Prostate gland (tissue), 2 donors: ENCODE data around the gene LDHAL6B. TPM values are rescaled to one million over a fixed set of nuclear protein-coding genes. Genes with fewer than 3 reads are reported as not detected.

Experiments
- DNase-seq: peaks from one replicate; pipeline ENCODE4 v3.0.0-alpha.2; 2019; ENCODE audit warnings: low spot score
- H3K27ac ChIP-seq, 2 donors: fragments of 200-600 bp; sonication (generic); 2 replicates each; pipeline ENCODE4 v1.5.1; 2017 to 2019
- H3K27me3 ChIP-seq: fragments of 200-600 bp; sonication (generic); replicated peaks from 2 replicates; pipeline ENCODE4 v1.5.1; 2019; ENCODE audit not compliant: insufficient read depth
- H3K36me3 ChIP-seq, 2 donors: fragments of 200-600 bp; sonication (generic); 1 replicate in 1 of 2; 2 replicates in 1 of 2; pipeline versions ENCODE4 v1.5.1 to v1.8.1; 2017 to 2019
- H3K4me1 ChIP-seq: fragments of 200-600 bp; sonication (generic); replicated peaks from 2 replicates; pipeline ENCODE4 v1.5.1; 2019
- H3K4me3 ChIP-seq, 2 donors: fragments of 200-600 bp; sonication (generic); 2 replicates each; pipeline ENCODE4 v1.5.1; 2017 to 2019
- H3K9me3 ChIP-seq: fragments of 200-600 bp; sonication (generic); 2 replicates; pipeline ENCODE4 v1.5.1; 2017
- POLR2A ChIP-seq: fragments of 450-650 bp; IDR thresholded peaks from one replicate; pipeline ENCODE4 v1.6.1; 2016; ENCODE audit warnings: antibody characterized with exemption, mild to moderate bottlenecking
- POLR2AphosphoS5 ChIP-seq: sonication (generic); formaldehyde crosslinking; IDR thresholded peaks from one replicate; pipeline ENCODE4 v1.6.1; 2017; ENCODE audit warnings: antibody characterized with exemption
- WGBS: methylation state at CpG from one replicate; pipeline ENCODE4 v1.1.5; 2018; 5-methylcytosine and 5-hydroxymethylcytosine counted together
- intact Hi-C: fragments of 100-400 bp; cut with DNase I; formaldehyde crosslinking; loops from one replicate; pipeline ENCODE4 v1.14.2; 2022
- total RNA-seq, 2 donors: library from RNA; depleted of rRNA; stranded (reverse); fragments of >200 nt; gene quantifications; one replicate each; pipeline ENCODE4 v1.1.0, GENCODE V29; 2016
- TF ChIP-seq, protein P1 (sequence below), 4 experiments: fragments of 200-600 bp in 2 of 4; fragments of 450-650 bp in 2 of 4; sonication (generic) in 2 of 4; IDR thresholded peaks; 1 replicate in 3 of 4; 2 replicates in 1 of 4; pipeline ENCODE4 v1.5.1; 2016 to 2019; ENCODE audit warnings: antibody characterized with exemption in 4 of 4, mild to moderate bottlenecking in 2 of 4, moderate library complexity in 2 of 4

LDHAL6B gene
- total RNA-seq, 2 donors from 2014 or later: 6.0 TPM; not detected in 1

DNA sequence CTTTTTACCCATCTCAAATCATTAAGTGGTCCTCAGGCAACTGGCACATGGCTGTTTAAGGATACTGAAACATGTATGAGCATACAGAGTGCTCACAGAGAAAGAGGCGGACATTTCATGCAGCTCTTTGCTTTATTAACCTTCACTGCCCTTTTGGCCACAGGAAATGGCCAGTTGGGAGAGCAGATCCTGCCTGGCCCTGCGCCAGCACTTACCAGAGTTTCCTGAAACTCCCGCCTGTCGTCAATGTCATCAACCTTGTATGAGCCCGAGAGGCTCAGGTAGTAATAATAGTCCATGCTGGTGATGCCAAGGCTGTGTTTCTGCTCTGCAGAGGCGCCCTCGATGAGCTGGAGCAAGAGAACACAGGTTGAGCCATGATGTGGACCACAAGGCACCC lies 17.8 kb downstream of the LDHAL6B start:
- no peak overlapping the region for H3K4me3 ChIP-seq
- H3K36me3 ChIP-seq: no peaks in the 10 kb centered on the region
- H3K9me3 ChIP-seq: no peaks in the 10 kb centered on the region
- no peak for DNase-seq
- no peaks in the 10 kb centered on the region for H3K4me1 ChIP-seq
- no peak overlapping the region for H3K27ac ChIP-seq
- TF ChIP-seq POLR2A (no peak), POLR2AphosphoS5 (no peak)
- TF ChIP-seq, protein P1, sequence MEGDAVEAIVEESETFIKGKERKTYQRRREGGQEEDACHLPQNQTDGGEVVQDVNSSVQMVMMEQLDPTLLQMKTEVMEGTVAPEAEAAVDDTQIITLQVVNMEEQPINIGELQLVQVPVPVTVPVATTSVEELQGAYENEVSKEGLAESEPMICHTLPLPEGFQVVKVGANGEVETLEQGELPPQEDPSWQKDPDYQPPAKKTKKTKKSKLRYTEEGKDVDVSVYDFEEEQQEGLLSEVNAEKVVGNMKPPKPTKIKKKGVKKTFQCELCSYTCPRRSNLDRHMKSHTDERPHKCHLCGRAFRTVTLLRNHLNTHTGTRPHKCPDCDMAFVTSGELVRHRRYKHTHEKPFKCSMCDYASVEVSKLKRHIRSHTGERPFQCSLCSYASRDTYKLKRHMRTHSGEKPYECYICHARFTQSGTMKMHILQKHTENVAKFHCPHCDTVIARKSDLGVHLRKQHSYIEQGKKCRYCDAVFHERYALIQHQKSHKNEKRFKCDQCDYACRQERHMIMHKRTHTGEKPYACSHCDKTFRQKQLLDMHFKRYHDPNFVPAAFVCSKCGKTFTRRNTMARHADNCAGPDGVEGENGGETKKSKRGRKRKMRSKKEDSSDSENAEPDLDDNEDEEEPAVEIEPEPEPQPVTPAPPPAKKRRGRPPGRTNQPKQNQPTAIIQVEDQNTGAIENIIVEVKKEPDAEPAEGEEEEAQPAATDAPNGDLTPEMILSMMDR (IDR thresholded peaks at IDR 0.05): no peak
- H3K27me3 ChIP-seq: no peaks in the 10 kb centered on the region
- intact Hi-C loops: no loop called here
- WGBS: 91% methylated on average over 7 of the region's 7 CpGs

DNA sequence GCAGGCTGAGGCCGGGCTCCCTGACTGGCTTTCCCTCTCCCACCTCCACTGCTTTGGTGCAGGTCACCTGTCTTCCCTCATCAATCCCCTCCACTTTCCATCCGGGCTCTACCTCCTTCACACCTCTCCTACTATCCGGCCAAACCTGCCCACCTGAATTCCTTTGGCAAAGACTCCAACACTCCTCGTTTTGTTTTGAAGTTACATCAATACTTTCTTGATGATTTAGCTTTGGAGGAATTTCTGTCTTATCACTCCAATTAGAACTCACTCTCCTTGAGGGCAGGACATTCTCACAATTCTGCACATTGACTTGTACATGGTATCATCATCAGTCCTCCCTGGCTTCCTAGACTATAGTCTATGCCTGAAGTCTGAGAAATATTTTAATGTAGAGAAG lies 20.4 kb downstream of the LDHAL6B start:
- Histone ChIP-seq H3K4me1 (no peaks in the 10 kb centered on the region), H3K9me3 (no peaks in the 10 kb centered on the region), H3K36me3 (no peaks in the 10 kb centered on the region), H3K4me3 (no peak overlapping the region), H3K27me3 (no peaks in the 10 kb centered on the region), H3K27ac (no peak overlapping the region)
- intact Hi-C loops: no loop called here
- WGBS: 78% methylated on average over 4 of the region's 4 CpGs
- DNase-seq: no peak
- TF ChIP-seq, protein P1 (IDR thresholded peaks at IDR 0.05): no peak
- TF ChIP-seq POLR2A (no peak), POLR2AphosphoS5 (no peak)

DNA sequence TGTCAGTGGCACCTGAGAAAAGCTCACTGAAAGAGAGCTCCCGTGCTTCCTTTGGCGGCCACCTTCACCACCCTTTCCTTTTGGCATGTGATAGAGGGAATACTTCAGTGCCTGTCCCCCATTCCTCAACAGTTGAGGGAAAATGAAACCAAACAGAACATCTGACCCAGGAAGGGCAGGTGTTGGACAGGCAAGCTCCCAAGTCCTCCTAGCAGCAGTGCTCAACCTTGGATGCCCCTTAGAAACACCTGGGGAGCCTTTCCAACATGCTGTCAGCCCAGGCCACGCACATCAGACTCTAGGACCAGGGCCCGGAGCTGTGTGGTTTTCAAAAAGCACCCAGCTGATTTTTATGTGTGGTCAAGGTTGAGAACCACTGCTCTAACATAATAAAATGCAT lies 22.4 kb downstream of the LDHAL6B start:
- no peaks in the 10 kb centered on the region for H3K36me3 ChIP-seq
- no peak for DNase-seq
- no peak overlapping the region for H3K27ac ChIP-seq
- no peaks in the 10 kb centered on the region for H3K9me3 ChIP-seq
- TF ChIP-seq POLR2A (no peak), POLR2AphosphoS5 (no peak)
- TF ChIP-seq, protein P1 (IDR thresholded peaks at IDR 0.05): no peak
- WGBS: 72% methylated on average over 4 of the region's 4 CpGs
- H3K27me3 ChIP-seq: no peaks in the 10 kb centered on the region
- intact Hi-C loops: no loop called here
- H3K4me3 ChIP-seq: no peak overlapping the region
- H3K4me1 ChIP-seq: no peaks in the 10 kb centered on the region

DNA sequence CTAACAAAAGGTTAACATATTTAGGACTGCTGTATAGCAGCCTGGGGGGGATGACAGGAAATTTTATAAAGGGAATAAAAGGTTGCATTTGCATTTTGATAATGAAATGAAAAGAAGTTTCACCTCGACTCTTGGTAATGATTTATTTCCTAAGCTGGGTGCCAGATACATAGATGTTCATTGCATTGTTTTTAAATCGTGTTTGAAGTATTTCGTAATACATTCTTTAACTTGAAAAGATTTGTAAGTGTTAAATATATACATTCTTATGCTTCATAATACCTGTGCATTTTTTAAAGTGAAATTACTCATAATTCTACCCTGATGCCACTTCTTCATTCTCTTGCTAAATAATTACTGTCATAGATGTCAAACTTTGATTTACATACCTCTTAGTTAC lies 22.8 kb downstream of the LDHAL6B start:
- no peak for DNase-seq
- intact Hi-C loops: no loop called here
- Histone ChIP-seq H3K36me3 (no peaks in the 10 kb centered on the region), H3K27ac (no peak overlapping the region), H3K9me3 (no peaks in the 10 kb centered on the region), H3K4me3 (no peak overlapping the region), H3K27me3 (no peaks in the 10 kb centered on the region), H3K4me1 (no peaks in the 10 kb centered on the region)
- 56% methylated on average over 3 of the region's 3 CpGs for WGBS
- TF ChIP-seq, protein P1 (IDR thresholded peaks at IDR 0.05): no peak
- TF ChIP-seq POLR2AphosphoS5: no peak
- TF ChIP-seq POLR2A: no peak

DNA sequence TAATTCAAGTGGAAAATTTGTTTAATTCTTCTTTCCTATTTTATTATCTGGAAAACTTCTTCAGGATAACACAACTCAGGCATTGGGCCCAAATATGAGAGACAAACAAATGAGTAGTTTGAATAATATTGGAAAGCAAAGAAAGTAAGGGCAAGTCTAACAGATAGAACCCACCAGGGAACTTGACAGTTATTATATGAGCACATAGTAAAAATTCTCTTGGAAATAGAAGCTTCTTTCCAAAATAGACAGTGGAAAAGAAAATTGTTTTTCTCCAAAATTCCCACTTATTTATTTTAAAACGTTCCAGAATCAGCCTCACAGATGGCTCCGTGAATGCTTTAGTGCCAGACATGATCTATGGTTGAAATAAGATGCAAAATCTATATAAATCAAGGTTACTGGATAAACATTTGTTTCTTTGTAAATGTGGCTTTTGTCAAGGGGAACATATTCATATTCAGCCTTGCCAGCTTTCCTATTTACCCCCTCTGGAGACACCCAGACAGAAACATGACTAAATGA lies 23.9 kb downstream of the LDHAL6B start:
- intact Hi-C loops: no loop called here

More for the DNA sequence above, 23.9 kb downstream of the LDHAL6B start:
- no peaks in the 10 kb centered on the region for H3K36me3 ChIP-seq
- H3K9me3 ChIP-seq: no peaks in the 10 kb centered on the region
- no peaks in the 10 kb centered on the region for H3K4me1 ChIP-seq
- H3K27me3 ChIP-seq: no peaks in the 10 kb centered on the region
- 51% methylated on average over 2 of the region's 2 CpGs for WGBS
- H3K27ac ChIP-seq: no peak overlapping the region
- no peak for TF ChIP-seq POLR2A
- TF ChIP-seq, protein P1 (IDR thresholded peaks at IDR 0.05): no peak
- no peak for TF ChIP-seq POLR2AphosphoS5
- no peak for DNase-seq
- no peak overlapping the region for H3K4me3 ChIP-seq
